GM15510 (cell line): ENCODE data around the gene CENPM.

Source experiments
- POLR2A ChIP-seq: IDR thresholded peaks from 3 replicates; pipeline ENCODE4 v1.6.1; 2011; ENCODE audit warnings: borderline replicate concordance; ENCODE audit not compliant: insufficient read length; ENCODE audit errors: extremely low read depth

Gene CENPM, protein sequence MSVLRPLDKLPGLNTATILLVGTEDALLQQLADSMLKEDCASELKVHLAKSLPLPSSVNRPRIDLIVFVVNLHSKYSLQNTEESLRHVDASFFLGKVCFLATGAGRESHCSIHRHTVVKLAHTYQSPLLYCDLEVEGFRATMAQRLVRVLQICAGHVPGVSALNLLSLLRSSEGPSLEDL

DNA sequence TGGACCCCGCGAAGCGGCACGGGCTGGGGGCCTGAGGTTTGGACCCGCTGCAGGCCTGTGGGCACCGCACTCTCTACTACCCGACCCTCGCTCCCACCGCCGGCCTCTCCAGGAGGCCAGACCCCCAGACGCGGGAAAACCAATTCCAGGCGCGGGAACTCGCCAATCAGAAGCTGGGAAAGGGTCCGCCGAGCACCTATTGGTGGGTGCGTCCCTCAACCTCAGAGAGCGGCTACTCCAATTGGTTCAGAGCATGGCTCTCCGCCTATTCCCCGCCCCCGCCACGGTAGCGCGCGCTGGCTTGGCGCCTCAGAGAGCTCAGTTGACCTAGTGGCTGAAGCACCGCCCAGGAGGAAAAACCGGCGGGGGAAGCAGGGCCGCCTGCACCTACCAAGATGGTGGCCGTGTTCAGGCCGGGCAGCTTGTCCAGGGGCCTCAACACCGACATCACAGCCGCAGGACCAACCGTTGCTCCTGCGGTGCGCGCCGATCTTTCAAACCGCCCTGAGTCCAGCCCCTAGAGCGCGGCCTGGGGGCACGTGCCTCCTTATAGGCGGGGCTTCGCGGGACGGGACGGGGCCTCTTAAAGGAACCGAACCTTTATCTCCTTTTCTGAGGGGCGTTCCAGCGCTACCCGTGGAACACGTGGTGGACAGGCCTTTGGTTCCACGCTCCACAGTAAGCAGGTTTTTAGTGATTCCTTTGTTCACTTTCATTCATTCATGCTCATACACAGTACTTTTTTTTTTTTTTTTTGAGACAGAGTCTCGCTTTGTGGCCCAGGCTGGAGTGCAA is at the start of gene CENPM:
TSS of gene CENPM (minus strand) at position 524 of the 795 bp plus-strand sequence. CDS start at position 448, 76 bp downstream.
- TF ChIP-seq POLR2A, result peak; percentile 77

DNA sequence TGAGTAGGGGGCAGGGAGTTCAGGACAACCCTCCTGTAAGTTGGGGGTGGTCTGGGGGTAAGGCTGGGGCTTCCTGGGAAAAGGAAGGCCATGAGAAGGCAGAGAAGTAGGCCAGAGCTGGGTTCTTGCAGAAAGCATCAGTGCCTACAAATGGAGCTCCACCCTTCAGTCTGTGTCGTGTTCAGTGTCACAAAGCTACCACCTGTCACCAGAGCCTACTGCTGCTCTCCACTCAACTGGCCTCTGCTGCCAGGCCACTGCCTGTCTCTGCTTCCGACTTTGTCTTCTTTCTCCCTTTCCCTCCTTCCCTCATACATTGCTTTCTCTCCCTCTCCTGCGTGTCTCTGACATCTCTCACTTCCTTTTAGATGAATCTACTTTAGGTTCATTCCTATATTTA is 48.3 kb upstream of the CENPM start:
- no peak for TF ChIP-seq POLR2A

- no peak for TF ChIP-seq POLR2A
Measured at GRCh38 chr22:41992496-41992895, 45.5 kb upstream of the CENPM start.

- no peak for TF ChIP-seq POLR2A
Measured at GRCh38 chr22:41991111-41991510, 44.2 kb upstream of the CENPM start.

DNA sequence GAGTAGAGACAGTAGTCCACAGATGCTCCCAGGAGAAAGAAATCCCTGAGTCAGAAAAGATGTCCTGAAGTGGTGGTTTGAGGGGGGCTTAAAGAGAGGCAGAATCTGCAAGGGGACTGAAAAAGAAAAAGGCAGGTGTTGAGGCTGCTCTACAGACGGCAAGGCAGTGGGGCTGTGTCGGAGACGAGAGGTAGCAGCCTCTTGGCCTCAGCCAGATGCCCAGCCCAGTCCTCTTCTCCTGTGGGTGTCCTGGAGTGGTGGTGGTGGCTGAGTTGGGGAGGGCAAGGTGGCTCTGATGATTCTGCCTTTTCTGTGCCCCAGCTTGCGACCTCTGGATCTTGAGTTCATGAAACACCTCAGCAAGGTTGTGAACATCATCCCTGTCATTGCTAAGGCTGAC is 42.3 kb upstream of the CENPM start:
- no peak for TF ChIP-seq POLR2A

DNA sequence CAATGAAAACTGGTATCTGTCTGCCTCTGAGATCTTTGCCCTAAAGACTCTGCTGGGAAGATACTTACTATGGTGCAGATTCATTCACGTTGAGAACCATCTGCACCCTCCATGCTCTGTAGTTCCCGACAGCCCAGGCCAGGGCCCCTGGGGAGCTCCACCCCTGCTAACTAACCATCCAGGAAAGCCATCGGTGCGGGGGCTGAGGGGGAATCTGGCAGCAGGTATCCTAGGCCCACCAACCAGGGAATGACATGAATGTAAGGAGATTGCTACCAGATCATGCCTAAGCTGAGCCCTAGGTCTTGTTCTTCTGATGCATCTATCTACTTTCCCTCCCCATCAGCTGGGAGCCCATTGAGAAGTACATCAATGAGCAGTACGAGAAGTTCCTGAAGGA is 40.3 kb upstream of the CENPM start:
- no peak for TF ChIP-seq POLR2A

DNA sequence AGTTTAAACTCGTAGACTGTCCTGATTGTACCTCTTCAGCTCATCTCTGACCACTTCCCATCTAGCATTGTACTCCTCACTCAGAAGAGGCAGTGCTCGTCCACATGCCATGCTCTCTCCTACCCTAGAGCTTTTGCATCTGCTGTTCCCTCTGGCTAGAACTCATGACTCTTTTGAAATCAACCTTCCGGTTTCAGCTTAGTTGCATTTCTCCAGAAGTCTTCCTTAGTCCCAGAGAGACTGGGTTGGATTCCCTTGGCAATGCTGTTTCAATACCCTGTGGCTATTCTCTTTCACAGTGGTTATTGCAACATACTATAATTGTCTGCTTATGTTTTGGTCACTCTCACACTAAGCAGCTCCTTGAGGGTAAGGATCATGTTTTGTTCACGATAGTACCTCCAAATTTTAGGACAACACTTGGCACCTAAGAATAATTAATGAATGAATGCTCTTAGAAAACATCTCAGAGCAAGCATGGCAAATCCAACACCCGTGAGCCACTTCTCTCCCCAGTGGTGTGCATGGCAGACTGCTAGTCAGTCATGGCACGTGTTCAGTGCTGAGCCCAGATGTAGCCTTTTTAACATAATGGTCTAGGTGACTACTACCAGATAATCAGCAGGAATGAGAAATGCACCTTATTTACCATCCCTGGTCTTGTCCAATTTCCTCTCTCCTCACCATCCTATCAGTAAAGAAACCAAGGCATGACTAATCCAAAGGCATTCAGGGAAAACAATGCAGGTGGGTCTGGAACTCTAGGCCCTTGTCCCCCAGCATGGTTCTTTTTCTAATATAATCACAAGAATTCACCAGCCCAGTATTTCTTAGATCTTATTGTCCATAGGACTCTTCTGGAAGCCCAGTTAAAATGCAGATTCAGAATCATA is 36.8 kb upstream of the CENPM start:
- no peak for TF ChIP-seq POLR2A

GRCh38 chr22:41982865-41983264 is 35.9 kb upstream of the CENPM start:
- no peak for TF ChIP-seq POLR2A

DNA sequence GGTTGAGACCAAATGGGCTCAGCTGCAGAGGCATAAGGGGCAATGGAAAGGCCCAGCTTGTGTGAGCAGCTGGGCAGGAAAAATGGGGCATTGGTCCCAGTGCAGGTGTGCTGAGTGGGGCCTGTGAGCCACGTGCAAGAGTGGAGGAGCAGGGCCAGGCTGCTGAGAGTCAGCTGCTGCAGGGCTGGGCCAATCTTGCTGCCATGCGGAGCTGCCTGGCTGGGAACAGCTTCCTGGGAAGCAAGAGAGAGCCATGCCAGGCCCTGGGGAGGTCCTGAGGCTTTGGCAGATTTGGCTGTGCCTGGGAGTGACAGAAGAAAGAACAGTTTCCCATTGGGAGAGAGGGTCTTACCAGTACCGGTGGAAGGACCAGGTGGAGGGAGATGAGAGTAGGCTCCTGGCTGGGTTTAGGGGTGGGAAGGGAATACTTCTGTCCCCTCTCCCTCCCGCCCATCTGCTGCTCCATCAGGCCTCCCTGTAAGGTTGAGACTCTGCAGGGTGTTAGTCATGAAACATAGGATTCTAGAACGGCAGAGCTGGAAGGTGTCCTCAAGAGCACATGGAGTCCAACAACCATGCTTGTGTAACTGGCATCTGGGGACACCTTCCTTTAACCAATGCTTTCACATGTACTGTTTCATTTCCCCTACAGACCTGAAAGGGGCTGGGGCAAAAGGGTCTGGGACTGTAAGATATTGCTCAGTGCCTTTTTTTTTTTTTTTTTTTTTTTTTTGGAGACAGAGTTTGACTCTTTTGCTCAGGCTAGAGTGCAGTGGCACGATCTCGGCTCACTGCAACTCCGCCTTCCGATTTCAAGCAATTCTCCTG is 32.7 kb upstream of the CENPM start:
- TF ChIP-seq POLR2A, result no peak

DNA sequence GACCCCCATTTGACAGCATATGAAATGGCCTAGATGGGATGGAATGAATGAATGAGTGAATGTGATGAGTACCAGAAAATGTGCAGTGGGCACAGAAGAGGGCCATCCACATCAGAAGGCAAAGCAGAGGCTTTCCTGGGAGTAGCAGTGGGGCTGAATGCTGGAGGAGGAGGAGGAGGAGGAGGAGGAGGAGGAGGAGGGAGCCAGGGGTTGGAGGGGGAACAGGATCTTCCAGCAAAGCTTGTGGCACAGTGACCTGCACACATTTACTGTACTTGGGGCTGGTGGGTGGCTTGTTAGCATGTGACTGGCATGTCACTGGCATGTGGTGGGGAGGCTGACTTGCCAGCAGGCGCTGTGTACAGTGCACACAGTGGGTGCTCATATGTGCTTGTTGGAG is 31.8 kb upstream of the CENPM start:
- no peak for TF ChIP-seq POLR2A

DNA sequence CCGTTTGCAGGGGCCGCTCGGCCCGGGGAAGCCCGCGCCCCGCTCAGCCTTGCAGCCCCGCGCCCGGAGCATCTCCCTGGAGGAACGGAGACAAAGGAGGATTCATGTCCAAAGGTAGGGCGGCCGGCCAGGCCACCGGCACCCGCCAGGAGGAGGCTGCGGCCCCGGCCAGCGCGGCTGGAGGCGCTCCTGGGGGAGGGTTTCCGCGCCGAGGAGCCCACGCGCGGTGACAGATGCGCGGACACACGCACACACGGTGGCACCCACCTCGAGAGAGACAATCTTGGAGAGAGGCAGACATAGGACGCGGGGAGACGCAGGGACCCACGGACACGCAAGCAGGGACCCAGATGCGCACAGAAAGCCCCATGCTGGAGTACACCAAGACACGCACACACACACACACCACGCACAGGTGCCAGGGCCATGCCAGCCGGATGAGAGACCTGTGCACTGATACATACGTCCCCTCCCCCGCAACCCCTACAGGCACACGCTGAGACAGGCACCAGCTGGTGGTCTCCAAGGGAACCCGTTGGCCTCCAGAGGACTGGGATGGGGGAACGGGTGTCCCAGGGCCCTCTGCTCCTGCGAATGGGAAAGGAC is 30.1 kb upstream of the CENPM start:
- TF ChIP-seq POLR2A, result no peak

GRCh38 chr22:41976070-41976901 is 29.3 kb upstream of the CENPM start:
- no peak for TF ChIP-seq POLR2A

GRCh38 chr22:41975299-41976069 is 28.5 kb upstream of the CENPM start:
- no peak for TF ChIP-seq POLR2A

DNA sequence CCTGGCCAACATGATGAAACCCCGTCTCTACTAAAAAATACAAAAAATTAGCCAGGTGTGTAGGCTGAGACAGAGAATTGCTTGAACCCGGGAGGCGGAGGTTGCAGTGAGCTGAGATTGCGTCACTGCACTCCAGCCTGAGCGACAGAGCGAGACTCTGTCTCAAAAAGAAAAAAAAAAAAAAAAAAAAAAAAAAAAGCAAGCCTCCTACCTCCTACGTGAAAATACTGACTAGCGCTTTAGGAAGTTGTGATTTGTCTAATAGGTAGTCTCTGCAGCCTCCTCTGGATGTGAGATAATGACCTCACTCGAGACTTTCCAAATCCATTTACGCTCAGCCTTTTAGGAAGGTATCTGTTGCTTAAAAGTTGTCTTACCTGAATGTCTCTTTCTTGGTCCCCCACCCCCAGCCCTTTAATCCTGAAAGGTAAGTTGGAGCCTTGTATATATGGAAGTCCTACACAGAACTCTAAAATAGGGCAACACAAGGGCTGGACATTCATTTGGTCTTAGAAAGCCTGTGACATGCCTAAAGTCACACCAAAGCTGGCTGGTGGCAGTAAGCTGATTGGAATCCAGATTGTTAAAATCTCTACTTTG is 27.8 kb upstream of the CENPM start:
- TF ChIP-seq POLR2A, result no peak
